ENCODE data around the gene KDM1A.
A peak's percentile ranks its signal among the peaks of the same experiment; 100 is the strongest.
"Not testable (repeated sequence)": the region's sequence is repeated elsewhere in the genome, so short reads cannot be mapped to it uniquely, and the experiment has no call there.

The KDM1A gene

GRCh38 chr1:22997528-22997927 is 21.7 kb upstream of the KDM1A start:
- H3K27ac Mint-ChIP-seq, H3K4me1 Mint-ChIP-seq, DNase-seq, H3K9me3 Mint-ChIP-seq, H3K4me3 Mint-ChIP-seq, H3K27me3 Mint-ChIP-seq, H3K36me3 Mint-ChIP-seq, CTCF ChIA-PET: not testable (repeated sequence)

GRCh38 chr1:23000133-23000532 is 19.1 kb upstream of the KDM1A start:
- DNase-seq, H3K27ac Mint-ChIP-seq, H3K9me3 Mint-ChIP-seq, H3K4me3 Mint-ChIP-seq, H3K4me1 Mint-ChIP-seq, CTCF ChIA-PET, H3K27me3 Mint-ChIP-seq, H3K36me3 Mint-ChIP-seq: not testable (repeated sequence)

- H3K27ac Mint-ChIP-seq, H3K9me3 Mint-ChIP-seq, H3K4me3 Mint-ChIP-seq, H3K36me3 Mint-ChIP-seq, H3K27me3 Mint-ChIP-seq, H3K4me1 Mint-ChIP-seq, DNase-seq, CTCF ChIA-PET: not testable (repeated sequence)
These were observed 17.1 kb upstream of the KDM1A start for GRCh38 chr1:23002218-23002617.

- Mint-ChIP-seq H3K4me3 (no peak overlapping the region), H3K27ac (no peak overlapping the region), H3K36me3 (no peaks in the 10 kb centered on the region), H3K4me1 (no peaks in the 10 kb centered on the region), H3K9me3 (no peaks in the 10 kb centered on the region), H3K27me3 (peaks cover 6% of the 10 kb centered on the region)
- no peak for DNase-seq
- CTCF ChIA-PET: no interaction called here
These were observed 15.2 kb upstream of the KDM1A start for GRCh38 chr1:23004112-23004511.

- H3K4me1 Mint-ChIP-seq, H3K4me3 Mint-ChIP-seq, CTCF ChIA-PET, H3K27me3 Mint-ChIP-seq, H3K9me3 Mint-ChIP-seq, H3K36me3 Mint-ChIP-seq, H3K27ac Mint-ChIP-seq, DNase-seq: not testable (repeated sequence)
These were observed 14.5 kb upstream of the KDM1A start for GRCh38 chr1:23004769-23005168.

GRCh38 chr1:23007106-23007505 is 12.2 kb upstream of the KDM1A start:
- Mint-ChIP-seq H3K9me3 (no peaks in the 10 kb centered on the region), H3K27ac (no peak overlapping the region), H3K4me1 (no peaks in the 10 kb centered on the region), H3K27me3 (peaks cover 10% of the 10 kb centered on the region), H3K36me3 (no peaks in the 10 kb centered on the region), H3K4me3 (no peak overlapping the region)
- CTCF ChIA-PET: no interaction called here
- DNase-seq: no peak

GRCh38 chr1:23008901-23009300 is 10.4 kb upstream of the KDM1A start:
- DNase-seq: no peak
- H3K4me1 Mint-ChIP-seq: no peaks in the 10 kb centered on the region
- H3K27ac Mint-ChIP-seq: no peak overlapping the region
- CTCF ChIA-PET: no interaction called here
- H3K9me3 Mint-ChIP-seq: no peaks in the 10 kb centered on the region
- H3K36me3 Mint-ChIP-seq: no peaks in the 10 kb centered on the region
- H3K4me3 Mint-ChIP-seq: no peak overlapping the region
- peaks cover 10% of the 10 kb centered on the region for H3K27me3 Mint-ChIP-seq

GRCh38 chr1:23010025-23010424 is 9.2 kb upstream of the KDM1A start:
- CTCF ChIA-PET, H3K27ac Mint-ChIP-seq, H3K4me3 Mint-ChIP-seq, H3K36me3 Mint-ChIP-seq, DNase-seq, H3K27me3 Mint-ChIP-seq, H3K4me1 Mint-ChIP-seq, H3K9me3 Mint-ChIP-seq: not testable (repeated sequence)

- no peak for DNase-seq
- Mint-ChIP-seq H3K9me3 (no peaks in the 10 kb centered on the region), H3K27me3 (peaks cover 4% of the 10 kb centered on the region), H3K4me1 (peaks cover 7% of the 10 kb centered on the region), H3K36me3 (no peaks in the 10 kb centered on the region), H3K27ac (no peak overlapping the region), H3K4me3 (no peak overlapping the region)
- CTCF ChIA-PET: no interaction called here
These were observed 5.6 kb upstream of the KDM1A start for GRCh38 chr1:23013657-23014056.

- CTCF ChIA-PET: no interaction called here
- Mint-ChIP-seq H3K27ac (peak overlapping the region; percentile 90), H3K4me1 (peaks cover 33% of the 10 kb centered on the region), H3K4me3 (peak overlapping the region; percentile 90), H3K27me3 (no peaks in the 10 kb centered on the region), H3K9me3 (peaks cover 13% of the 10 kb centered on the region), H3K36me3 (peaks cover 16% of the 10 kb centered on the region)
- no peak for DNase-seq
These were observed 591 bp upstream of the KDM1A start for GRCh38 chr1:23018661-23019093.

GRCh38 chr1:23019863-23020625 is 776 bp downstream of the KDM1A start:
- H3K9me3 Mint-ChIP-seq: peaks cover 16% of the 10 kb centered on the region
- H3K4me1 Mint-ChIP-seq: peaks cover 36% of the 10 kb centered on the region
- peaks cover 19% of the 10 kb centered on the region for H3K36me3 Mint-ChIP-seq
- no peaks in the 10 kb centered on the region for H3K27me3 Mint-ChIP-seq
- peak; percentile 49 for DNase-seq
- CTCF ChIA-PET: interaction anchor here (1.2 kb wide), 1 partner anchor 165 kb away, joined by 3 read pairs; no protein-coding TSS in a partner anchor
- peak overlapping the region; percentile 92 for H3K4me3 Mint-ChIP-seq
- peak overlapping the region; percentile 89 for H3K27ac Mint-ChIP-seq

- peaks cover 19% of the 10 kb centered on the region for H3K36me3 Mint-ChIP-seq
- DNase-seq: no peak
- H3K27ac Mint-ChIP-seq: no peak overlapping the region
- CTCF ChIA-PET: interaction anchor here (1.2 kb wide), 1 partner anchor 164 kb away, joined by 3 read pairs; no protein-coding TSS in a partner anchor
- H3K4me1 Mint-ChIP-seq: peaks cover 36% of the 10 kb centered on the region
- H3K4me3 Mint-ChIP-seq: peak overlapping the region; percentile 92
- H3K27me3 Mint-ChIP-seq: no peaks in the 10 kb centered on the region
- peaks cover 16% of the 10 kb centered on the region for H3K9me3 Mint-ChIP-seq
These were observed 1.6 kb downstream of the KDM1A start for GRCh38 chr1:23020706-23021405.

GRCh38 chr1:23021834-23022233 is 2.6 kb downstream of the KDM1A start:
- no peak for DNase-seq
- Mint-ChIP-seq H3K4me1 (peaks cover 41% of the 10 kb centered on the region), H3K36me3 (peaks cover 19% of the 10 kb centered on the region), H3K9me3 (peaks cover 16% of the 10 kb centered on the region), H3K27me3 (no peaks in the 10 kb centered on the region), H3K27ac (no peak overlapping the region), H3K4me3 (no peak overlapping the region)
- CTCF ChIA-PET: no interaction called here

GRCh38 chr1:23023174-23023845 is 4.0 kb downstream of the KDM1A start:
- no peak for DNase-seq
- H3K4me3 Mint-ChIP-seq: no peak overlapping the region
- H3K36me3 Mint-ChIP-seq: peaks cover 19% of the 10 kb centered on the region
- no peak overlapping the region for H3K27ac Mint-ChIP-seq
- H3K9me3 Mint-ChIP-seq: peaks cover 16% of the 10 kb centered on the region
- no peaks in the 10 kb centered on the region for H3K27me3 Mint-ChIP-seq
- CTCF ChIA-PET: interaction anchor here (0.6 to 1.1 kb wide), 4 partner anchors 14 to 115 kb away, joined by 3 to 4 read pairs (median 4); no protein-coding TSS in a partner anchor
- H3K4me1 Mint-ChIP-seq: peaks cover 38% of the 10 kb centered on the region

Data from activated naive CD4-positive, alpha-beta T cell treated with anti-CD3 and anti-CD28 coated beads, Interleukin-2, amount 10 ng/mL, durations not matched to agents 7 days and 5 days (primary cell).